GM21737 (cell line): ENCODE results near the gene ADI1.
"Not testable (repeated sequence)": the region's sequence is repeated elsewhere in the genome, so short reads cannot be mapped to it uniquely, and the experiment has no call there.

Experiments used
- ATAC-seq: cut with Tn5 transposase; IDR thresholded peaks from one replicate; pipeline ENCODE4 v1.9.1; 2021; ENCODE audit warnings: mild to moderate bottlenecking, moderate library complexity; ENCODE audit not compliant: unreplicated experiment

ADI1 gene

DNA sequence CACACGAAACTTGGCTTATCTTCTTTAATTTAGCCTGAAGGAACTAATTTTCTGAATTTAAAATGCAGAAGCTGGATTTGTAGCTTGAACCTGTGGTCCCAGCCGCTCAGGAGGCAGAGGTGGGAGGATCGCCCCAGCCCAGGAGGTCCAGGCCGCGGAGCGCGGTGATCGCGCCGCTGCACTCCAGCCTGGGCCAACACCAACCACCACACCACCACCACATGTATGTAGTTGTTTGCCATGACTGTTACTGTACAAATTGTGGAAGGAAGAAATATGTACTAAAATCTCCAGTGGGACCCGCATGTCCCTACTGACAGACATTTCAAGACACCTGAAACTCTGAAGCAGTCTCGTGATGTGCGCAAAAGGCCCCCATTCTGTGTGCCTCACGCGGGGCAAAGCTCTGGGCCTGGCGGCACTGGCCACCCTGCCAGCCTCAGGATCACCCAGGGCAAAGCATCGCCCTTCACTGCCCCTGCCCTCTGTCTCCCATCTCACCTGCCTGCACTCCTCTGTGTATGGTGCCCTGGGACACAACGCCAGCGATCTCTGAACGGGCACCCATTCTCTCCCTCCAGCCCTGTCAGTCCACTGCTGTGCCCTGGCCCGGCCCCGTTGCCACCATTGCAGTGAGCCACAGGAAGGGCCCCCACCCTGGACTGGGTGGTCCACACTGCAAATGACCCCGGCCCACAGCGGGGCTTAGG is 10.1 kb upstream of the ADI1 start:
- ATAC-seq, result no peak

DNA sequence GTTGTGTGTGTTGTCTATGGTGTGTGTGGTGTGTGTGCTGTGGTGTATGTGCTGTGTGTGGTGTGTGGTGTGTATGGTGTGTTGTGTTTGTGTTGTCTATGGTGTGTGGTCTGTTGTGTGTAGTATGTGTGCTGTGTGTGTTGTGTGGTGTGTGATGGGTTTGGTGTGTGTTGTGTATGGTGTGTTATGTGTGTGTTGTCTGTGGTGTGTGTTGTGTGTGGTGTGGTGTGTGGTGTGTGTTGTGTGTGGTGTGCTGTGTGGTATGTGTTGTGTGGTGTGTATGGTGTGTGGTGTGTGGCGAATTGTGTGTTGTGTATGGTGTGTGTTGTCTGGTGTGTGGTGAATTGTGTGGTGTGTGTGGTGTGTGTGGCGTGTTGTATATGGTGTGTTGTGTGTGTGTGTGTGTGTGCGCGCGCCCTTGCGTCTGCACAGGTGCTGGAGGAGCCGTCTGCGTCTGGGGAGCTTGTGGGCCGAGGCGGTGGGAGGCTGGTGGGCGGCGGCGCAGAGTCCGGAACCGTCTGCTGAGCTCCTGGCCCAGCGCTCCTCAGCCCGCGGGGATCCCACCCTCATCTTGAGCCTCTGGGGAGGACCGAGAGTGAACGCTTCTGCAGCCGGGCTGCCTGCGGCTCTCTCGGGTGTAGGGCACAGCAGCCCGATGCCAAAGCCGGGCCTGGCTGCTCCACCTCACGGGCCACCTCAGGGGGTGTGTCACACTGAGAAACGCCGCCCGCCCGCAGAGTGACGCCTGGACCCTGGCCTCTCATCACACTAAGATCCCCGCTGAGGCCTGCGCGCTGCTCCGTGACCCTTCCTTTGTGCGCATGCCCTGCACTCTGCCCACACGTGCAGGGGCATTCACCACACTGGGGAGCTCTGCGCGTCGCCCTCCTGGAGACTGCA is 8.8 kb upstream of the ADI1 start:
- ATAC-seq, result no peak

DNA sequence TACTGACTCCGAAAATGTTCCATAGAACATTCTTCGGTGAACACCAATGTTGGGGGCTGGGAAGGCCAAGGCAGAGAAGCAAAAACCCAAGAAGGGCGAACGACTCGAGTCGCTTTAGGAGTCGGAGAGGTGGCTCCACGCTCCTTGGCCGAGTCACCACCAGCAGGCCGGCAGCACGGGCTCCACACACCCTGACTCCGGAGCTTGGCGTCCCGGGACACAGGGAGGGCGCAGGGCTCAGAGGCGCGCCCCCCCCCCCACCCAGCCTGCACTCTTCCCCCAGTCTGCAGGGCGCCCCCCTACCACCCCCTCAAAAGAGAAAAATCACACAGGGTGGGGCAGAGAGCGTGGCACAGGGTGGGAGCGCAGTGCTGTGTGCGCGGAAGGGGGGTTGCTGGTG is 7.5 kb upstream of the ADI1 start:
- no peak for ATAC-seq

DNA sequence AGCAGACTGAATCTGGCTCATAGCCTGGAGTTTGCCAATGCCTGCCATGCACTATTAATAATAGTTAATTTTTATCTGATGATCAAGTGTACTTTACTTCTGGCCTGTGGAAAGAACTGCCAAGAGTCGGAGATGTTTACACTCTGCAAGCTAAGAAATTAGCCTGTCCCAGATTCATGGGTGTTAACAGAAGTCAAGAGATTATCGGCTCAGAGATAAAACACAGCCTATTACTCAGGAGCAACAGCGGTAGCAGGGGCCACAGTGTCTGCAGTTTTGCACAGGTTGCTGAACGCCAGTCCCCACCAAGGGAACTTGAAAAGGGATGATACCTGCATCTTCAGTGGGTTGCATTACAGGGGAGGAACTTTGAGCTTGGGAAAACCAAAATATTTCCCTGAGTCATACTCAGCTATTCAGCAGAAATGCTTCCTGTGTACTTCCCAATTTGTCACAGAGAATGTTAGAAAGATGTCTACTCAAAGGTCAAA is 4.3 kb upstream of the ADI1 start:
- no peak for ATAC-seq

DNA sequence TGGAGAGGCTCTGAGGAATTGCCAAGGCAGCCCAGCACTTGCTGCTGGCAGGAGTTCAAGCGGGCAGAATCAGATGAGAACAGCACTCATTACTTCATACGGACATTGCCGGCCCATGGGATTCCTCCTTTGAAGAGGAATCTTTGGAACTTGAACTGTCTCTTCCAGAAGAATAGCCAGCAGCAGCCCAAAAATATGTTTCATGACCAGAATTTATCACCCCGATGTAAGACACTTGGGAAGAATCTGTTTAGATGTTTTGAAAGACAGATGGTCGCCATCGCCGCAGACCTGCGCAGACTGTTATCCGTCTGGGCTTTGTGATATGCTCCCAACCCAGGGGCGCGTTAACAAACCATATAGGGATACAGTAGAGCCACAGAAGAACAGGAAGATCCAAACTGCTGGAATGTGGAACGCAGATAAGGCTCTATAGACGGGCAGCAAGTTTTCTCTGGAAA is 3.7 kb upstream of the ADI1 start:
- no peak for ATAC-seq

DNA sequence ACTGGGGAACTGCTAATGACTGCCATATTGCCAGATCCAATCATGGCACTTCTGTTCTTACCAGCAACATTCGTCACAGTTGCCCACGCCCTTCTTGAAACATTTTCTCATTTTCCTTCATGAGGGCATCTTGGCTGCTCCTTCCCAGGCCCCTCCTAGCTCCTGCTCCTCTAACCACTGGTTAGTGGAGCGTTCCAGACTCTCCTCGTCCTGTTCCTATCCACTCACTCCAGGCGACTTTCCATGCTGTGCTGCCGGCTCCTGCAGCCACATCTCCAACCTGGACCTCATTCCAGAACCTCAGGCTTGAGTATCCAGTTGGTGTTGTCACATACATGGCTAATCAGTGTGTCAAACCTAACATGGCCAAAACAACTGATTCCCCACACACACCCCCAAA is 1.3 kb upstream of the ADI1 start:
- no peak for ATAC-seq

DNA sequence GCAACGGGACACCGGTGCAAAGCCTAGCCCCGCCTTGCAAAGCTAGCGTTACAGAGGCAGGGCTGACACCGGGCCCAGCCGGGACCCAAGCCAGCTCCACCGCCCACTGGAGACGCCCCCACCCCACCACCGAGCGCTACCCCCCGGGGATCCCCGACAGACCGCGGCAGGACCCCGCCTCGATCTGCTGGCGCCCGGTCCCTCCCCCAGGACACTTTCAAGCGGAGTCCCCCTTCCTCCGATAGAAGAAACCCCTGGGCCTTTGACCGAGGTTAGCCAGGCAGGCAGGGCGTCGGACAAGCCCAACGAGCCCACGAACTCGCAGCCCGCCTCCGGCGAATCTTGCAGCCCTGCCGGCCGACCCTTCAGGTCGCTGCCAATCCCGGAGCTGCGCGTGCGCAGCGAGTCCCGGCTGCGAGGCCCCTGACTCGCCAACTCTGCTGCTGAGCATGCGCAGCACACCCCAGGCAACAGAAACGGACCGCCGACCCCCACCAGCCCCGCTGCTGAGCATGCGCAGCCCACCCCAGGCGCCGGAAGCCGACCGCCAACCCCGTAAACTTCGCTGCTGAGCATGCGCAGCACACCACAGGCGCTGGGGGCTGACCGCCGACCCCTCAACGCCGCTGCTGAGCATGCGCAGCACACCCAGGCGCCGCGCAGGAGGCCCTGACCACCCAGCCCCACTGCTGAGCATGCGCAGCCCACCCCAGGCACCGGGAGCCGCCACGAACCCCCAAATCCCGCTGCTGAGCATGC is 656 bp downstream of the ADI1 start:
- ATAC-seq, result peak; percentile 81

DNA sequence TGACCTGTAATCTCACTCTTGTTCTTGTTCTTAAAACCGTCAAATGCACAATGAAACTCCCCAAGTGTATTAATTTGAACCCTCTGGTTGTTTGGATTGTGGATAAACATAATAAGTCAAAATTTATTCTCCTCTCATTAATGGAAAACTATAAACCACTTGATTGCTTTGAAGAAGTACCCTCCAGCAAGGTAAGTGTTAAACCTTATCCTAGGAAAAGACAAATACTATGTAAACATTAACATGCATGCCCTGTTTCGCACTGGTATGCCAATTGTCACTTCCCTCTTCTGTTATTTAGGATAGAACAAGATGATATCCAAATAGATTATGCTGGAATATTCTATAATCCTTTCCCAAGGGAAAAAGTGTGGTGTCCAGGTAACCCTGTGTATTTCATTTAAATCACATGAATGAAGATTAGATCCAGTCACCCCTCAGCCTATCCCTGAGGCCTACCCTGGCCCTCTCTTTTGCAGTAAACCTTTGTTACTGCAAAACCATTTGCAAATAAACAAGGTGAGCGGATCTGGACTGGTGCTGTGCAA is 1.3 kb downstream of the ADI1 start:
- no peak for ATAC-seq

DNA sequence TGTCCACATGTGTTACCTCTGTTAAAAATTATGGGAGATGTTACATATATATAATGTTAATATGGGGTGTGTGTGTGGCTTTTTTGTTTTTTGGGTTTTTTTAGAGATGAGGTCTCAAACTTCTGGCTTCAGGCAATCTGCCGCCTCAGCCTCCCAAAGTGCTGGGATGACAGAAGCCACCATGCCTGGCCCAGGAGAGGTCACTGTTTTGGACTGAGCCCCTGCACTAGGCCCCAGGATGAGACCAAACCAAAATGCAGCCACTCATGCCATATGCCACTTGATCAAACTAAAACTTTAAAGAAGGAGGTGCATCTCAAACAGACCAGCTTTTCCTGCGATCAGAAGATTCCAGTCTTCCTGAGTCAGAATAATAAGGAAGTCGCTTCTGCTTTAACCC is 2.5 kb downstream of the ADI1 start:
- ATAC-seq, result no peak

DNA sequence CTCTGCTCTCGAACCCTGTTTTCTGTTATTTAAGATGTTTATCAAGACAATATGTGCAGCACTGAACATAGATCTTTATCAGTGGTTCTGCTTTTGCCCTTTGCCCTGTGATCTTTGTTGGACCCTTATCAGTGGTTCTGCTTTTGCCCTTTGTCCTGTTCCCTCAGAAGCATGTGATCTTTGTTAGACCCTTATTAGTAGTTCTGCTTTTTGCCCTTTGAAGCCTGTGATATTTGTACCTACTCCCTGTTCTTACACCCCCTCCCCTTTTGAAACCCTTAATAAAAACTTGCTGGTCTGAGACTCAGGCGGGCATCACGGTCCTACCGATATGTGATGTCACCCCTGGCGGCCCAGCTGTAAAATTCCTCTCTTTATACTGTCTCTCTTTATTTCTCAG is 3.9 kb downstream of the ADI1 start:
- not testable (repeated sequence) for ATAC-seq

DNA sequence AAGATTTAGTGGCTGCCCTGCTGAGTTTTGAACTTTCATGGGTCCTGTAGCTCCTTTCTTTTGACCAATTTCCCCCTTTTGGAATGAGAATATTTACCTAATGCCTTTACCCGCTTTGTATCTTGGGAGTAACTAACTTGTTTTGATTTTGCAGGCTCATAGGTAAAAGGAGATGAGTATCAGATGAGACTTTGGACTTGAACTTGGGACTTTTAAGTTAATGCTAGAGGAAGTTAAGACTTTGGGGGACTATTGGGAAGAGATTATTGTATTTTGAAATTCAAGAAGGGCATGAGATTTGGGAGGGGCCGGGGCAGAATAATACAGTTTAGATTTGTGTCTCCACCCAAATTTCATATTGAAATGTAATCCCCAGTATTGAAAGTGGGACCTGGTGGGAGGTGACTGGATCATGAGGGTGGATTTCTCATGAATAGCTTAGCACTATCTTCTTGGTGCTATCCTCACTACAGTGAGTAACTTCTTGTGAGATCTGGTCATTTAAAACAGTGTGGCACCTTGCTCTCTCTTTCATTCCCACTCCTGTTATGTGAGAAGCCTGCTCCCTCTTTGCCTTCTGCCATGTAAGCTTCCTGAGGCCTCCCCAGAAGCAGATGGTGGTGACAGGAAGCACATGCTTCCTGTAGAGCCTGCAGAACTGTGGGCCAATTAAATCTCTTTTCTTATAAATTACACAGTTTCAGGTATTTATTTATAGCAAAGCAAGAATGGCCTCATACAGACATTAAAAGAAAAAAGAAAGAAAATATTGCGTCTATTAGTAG is 6.1 kb downstream of the ADI1 start:
- ATAC-seq, result no peak

DNA sequence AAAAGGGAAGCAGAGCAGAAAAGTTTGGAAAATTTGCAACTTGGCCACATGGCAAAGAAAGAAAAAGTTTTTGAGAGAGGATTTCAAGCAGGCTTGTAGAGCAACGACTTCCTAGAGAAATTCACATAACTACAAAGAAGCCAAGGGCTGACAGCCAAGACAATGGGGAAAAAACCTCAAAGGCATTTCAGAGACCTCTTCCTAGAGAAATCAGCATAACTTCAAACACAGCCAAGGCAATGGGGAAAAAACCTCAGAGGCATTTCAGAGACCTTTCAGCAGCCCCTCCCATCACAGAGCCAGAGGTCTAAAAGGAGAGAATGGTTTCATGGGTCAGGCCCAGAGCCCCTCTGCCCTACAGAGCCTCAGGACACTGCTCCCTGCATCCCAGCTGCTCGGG is 7.2 kb downstream of the ADI1 start:
- ATAC-seq, result no peak

DNA sequence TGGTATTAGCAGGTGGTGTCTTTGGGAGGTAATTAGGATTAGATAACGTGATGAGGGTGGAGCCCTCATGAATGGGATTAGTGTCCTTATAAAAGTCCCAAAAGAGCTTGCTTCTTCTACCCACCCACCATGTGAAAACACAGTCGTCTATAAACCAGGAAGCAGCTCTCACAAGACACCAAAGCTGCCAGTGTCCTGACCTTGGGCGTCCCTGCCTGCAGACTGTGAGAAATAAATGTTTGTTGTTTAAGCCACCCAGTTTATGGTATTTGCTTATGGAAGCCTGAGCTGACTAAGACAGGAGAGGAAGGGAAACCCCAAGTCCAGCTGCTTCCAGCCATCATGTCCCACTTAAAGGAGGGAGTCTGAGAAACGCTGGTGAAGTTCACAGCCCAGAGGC is 13.6 kb downstream of the ADI1 start:
- no peak for ATAC-seq

DNA sequence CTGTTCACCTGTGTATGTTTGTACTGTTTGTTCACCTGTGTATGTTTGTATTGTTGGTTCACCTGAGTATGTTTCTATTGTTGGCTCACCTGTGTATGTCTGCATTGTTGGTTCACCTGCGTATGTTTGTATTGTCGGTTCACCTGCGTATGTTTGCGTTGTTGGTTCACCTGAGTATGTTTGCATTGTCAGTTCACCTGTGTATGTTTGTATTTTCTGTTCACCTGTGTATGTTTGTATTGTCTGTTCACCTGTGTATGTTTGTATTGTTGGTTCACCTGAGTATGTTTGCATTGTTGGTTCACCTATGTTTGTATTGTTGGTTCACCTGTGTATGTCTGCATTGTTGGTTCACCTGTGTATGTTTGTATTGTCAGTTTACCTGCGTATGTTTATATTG is 14.6 kb downstream of the ADI1 start:
- no peak for ATAC-seq

DNA sequence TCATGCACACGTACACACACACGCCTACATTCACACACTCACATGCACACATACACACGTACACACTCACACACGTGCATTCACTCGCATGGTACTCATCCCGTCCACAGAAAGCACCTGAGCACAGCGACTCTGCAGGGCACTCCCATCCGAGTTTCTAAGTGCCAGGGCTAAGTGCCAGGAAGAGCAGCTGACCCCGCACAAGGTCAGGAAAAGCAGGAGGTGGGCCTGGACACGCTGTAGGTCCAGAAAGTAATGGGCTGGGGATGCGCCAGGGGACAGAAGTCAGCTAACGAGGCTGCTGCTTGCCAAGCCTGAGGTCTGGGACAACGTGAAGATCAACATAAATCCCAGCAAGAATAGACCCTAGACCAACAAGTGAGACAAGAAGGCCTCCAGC is 15.8 kb downstream of the ADI1 start:
- ATAC-seq, result no peak

DNA sequence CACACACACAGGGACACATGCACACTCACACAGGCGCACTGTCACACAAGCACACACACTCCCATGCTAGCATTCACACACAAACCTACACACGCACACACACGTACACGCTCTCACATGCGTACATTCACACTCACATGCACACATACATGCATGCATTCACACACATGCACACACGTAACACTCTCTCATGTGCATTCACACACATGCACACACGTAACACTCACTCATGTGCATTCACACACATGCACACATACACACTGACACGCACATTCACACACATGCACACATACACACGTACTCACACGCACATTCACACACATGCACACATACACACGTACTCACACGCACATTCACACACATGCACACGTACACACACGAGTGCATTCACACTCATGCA is 16.3 kb downstream of the ADI1 start:
- ATAC-seq, result no peak

DNA sequence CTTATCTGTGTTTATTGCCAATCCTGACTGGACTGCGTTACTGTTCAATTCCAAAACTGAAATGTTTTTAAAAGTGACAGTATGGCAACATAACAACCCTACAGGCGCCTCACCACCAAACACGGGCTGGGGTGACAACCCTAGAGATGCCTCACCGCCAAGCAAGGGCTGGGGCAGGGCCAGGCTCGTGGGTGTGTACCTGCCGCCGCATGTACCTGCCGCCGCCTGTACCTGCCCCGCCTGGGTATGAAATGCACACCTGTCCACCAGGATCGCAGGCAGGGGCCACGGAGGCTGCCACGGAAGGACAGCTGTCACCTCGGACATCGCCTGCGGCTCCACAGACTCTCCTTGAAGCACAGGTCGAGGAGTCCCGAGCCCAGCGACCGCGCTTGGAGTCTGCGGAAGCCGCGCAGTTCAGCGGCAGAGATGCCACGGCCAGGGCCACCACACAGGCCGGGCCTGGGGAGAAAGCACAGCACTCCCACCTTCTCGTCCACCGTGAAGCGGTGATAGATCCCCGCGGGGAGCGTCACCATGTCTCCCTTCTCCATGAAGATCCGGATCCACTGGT is 18.9 kb downstream of the ADI1 start:
- no peak for ATAC-seq

DNA sequence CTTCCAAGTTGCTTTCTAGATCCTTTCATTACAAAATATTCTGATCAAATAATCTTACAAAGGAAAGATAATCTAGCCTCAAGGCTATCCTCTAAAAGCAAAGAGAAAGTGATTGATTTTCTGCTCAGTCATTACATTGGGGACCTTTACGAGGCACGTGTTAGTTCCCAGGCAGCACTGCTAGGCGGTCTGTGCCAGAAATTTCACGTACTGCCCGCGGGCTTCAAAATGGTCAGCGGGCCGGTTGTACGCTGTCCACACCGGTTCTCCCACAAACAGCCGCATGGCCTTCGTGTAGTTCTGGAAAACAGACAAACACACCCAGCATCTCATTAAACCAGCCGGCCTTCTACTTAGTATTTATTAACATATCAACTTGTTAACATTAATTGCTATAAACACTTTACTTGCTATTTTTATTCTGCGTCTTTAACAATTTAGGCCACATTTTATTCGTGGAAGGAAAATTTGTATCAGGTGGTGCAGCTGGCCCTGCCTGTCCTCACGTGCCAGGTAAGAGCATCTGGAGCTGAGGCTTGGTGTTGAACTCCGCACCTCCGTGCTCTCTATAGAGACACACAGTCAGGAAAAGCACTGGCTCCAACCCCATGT is 20.4 kb downstream of the ADI1 start:
- ATAC-seq, result no peak

DNA sequence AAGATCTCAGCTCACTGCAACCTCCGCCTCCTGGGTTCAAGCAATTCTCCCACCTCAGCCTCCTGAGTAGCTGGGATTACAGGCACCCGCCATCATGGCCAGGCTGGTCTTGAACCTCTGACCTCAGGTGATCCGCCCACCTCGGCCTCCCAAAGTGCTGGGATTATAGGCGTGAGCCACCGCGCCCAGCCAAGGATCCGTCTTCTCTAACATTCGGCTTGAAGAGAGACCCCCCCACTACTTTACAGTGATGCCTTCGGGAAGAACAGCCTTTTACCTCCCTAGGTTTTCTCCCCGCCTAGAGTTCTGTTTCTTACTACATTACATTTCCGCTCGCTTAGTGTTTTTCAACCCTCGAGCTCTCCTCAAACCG is 22.6 kb downstream of the ADI1 start:
- ATAC-seq, result not testable (repeated sequence)
